Sigmoid colon (tissue), 7 donors: ENCODE measurements around the gene COL25A1. TPM values are rescaled to one million over a fixed set of nuclear protein-coding genes. Genes with fewer than 3 reads are reported as not detected.

Source experiments
- DNase-seq: peaks from one replicate; pipeline ENCODE4 v3.0.0-alpha.2; 2019
- H3K27ac ChIP-seq, 4 donors: fragments of 200-600 bp; sonication (generic); one replicate each; pipeline ENCODE4 v1.5.1; 2016 to 2019; ENCODE audit warnings: mild to moderate bottlenecking in 1 of 4
- H3K27me3 ChIP-seq, 3 donors: fragments of 200-600 bp; sonication (generic); one replicate each; pipeline ENCODE4 v1.5.1; 2019; ENCODE audit warnings: mild to moderate bottlenecking in 1 of 3
- H3K36me3 ChIP-seq, 4 donors: fragments of 200-600 bp; sonication (generic); one replicate each; pipeline ENCODE4 v1.5.1; 2016 to 2019
- H3K4me1 ChIP-seq, 4 donors: fragments of 200-600 bp; sonication (generic); one replicate each; pipeline ENCODE4 v1.5.1; 2017 to 2019
- H3K4me3 ChIP-seq, 4 donors: fragments of 200-600 bp; sonication (generic); one replicate each; pipeline ENCODE4 v1.5.1; 2017 to 2019; ENCODE audit warnings: mild to moderate bottlenecking in 2 of 4, moderate library complexity in 1 of 4
- H3K9me3 ChIP-seq, 4 donors: fragments of 200-600 bp in 3 of 4; sonication (generic) in 3 of 4; one replicate each; pipeline versions ENCODE4 v1.5.1 to v1.6.1; 2013 to 2019
- EP300 ChIP-seq, 4 donors: sonication (generic); formaldehyde crosslinking; IDR thresholded peaks; one replicate each; pipeline ENCODE4 v1.6.1; 2017; ENCODE audit warnings: antibody characterized with exemption in 4 of 4
- POLR2A ChIP-seq, 2 donors: fragments of 450-650 bp; IDR thresholded peaks; one replicate each; pipeline ENCODE4 v1.6.1; 2016; ENCODE audit warnings: antibody characterized with exemption in 2 of 2, mild to moderate bottlenecking in 2 of 2, moderate library complexity in 2 of 2
- POLR2AphosphoS5 ChIP-seq, 4 donors: sonication (generic); formaldehyde crosslinking; IDR thresholded peaks; one replicate each; pipeline ENCODE4 v1.6.1; 2017; ENCODE audit warnings: antibody characterized with exemption in 4 of 4
- WGBS, 2 donors: extraction: QIAGEN DNeasy Blood & Tissue Kit; methylation state at CpG; one replicate each; pipeline ENCODE4 v1.1.7; 2013; 5-methylcytosine and 5-hydroxymethylcytosine counted together
- intact Hi-C: fragments of 100-400 bp; cut with DNase I; formaldehyde crosslinking; loops from one replicate; pipeline ENCODE4 v1.15.1; 2023
- polyA plus RNA-seq, 3 donors: library from polyadenylated mRNA; stranded (reverse); fragments of 200-250 nt; gene quantifications; one replicate each; pipeline ENCODE4 v1.2.3, GENCODE V29; 2013
- total RNA-seq, 4 donors: library from RNA; depleted of rRNA; stranded (reverse); fragments of >200 nt; gene quantifications; one replicate each; pipeline ENCODE4 v1.1.0, GENCODE V29; 2016
- TF ChIP-seq, protein P1 (sequence below), 4 experiments: fragments of 450-650 bp in 3 of 4; fragments of 200-600 bp in 1 of 4; IDR thresholded peaks; one replicate each; pipeline ENCODE4 v1.5.1; 2016 to 2019; ENCODE audit warnings: antibody characterized with exemption in 4 of 4, mild to moderate bottlenecking in 3 of 4, moderate library complexity in 2 of 4
- donor health status: healthy with polysubstance abuse.
- donor health status: Bipolar disorder and iron deficiency.
- donor health status: healthy.

Gene COL25A1
- total and polyA plus RNA-seq, 7 donors, result 0.15 to 1.4 (median 0.41) TPM; not detected in 2

DNA sequence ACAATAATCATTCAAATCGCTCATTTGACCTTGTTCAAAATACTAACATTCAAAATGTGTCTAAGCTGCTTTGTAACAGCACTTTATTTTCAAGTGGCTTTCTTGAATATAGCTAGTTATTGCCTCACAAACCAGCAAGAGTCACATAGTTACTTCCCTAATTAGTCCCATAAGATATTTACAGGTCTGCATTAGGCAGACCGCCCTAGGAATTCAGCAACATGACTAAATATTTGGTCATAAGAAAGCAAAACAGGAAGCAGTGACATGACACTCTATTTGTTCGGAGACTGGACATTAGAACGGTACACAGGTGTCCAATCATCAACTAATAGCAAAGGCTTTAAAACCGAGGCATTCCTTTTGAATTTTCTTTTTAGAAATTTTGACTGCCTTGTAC, 262.0 kb downstream of the COL25A1 start:
- Histone ChIP-seq H3K36me3 (no peaks in the 10 kb centered on the region), H3K4me1 (no peaks in the 10 kb centered on the region), H3K27ac (no peak overlapping the region), H3K27me3 (no peaks in the 10 kb centered on the region), H3K9me3 (no peaks in the 10 kb centered on the region), H3K4me3 (no peak overlapping the region)
- TF ChIP-seq EP300 (IDR thresholded peaks at IDR 0.05), result no peak
- WGBS, 2 donors, result 87 to 91% methylated on average over 5 of the region's 5 CpGs
- DNase-seq, result no peak
- intact Hi-C loops, result no loop called here

DNA sequence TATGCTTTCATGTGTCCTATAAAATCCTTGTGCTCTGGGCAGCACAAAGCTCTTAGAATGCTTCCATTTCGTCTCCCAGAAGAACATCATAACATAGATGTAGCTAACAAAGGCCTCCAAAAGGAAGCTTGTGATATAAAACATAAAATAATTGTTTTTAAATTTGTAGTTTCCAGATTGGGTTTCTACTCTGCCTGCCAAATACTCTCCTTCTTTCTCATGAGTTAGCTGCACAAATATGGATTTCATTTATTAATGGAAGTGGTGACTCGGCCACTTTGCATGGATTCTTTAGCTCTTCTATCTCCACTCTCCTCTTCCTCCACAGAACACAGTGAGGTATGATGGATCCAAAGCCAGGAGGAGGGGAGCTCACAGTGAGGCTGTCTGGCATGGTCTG, 265.4 kb downstream of the COL25A1 start:
- no peaks in the 10 kb centered on the region for H3K9me3 ChIP-seq
- intact Hi-C loops, result no loop called here
- WGBS, 2 donors, result 71 to 75% methylated on average over 2 of the region's 2 CpGs
- H3K4me1 ChIP-seq, result no peaks in the 10 kb centered on the region
- no peak overlapping the region for H3K27ac ChIP-seq
- H3K27me3 ChIP-seq, result no peaks in the 10 kb centered on the region
- TF ChIP-seq EP300 (IDR thresholded peaks at IDR 0.05) (no peak), POLR2A (IDR thresholded peaks at IDR 0.05) (no peak), POLR2AphosphoS5 (IDR thresholded peaks at IDR 0.05) (no peak)
- TF ChIP-seq, protein P1, sequence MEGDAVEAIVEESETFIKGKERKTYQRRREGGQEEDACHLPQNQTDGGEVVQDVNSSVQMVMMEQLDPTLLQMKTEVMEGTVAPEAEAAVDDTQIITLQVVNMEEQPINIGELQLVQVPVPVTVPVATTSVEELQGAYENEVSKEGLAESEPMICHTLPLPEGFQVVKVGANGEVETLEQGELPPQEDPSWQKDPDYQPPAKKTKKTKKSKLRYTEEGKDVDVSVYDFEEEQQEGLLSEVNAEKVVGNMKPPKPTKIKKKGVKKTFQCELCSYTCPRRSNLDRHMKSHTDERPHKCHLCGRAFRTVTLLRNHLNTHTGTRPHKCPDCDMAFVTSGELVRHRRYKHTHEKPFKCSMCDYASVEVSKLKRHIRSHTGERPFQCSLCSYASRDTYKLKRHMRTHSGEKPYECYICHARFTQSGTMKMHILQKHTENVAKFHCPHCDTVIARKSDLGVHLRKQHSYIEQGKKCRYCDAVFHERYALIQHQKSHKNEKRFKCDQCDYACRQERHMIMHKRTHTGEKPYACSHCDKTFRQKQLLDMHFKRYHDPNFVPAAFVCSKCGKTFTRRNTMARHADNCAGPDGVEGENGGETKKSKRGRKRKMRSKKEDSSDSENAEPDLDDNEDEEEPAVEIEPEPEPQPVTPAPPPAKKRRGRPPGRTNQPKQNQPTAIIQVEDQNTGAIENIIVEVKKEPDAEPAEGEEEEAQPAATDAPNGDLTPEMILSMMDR (IDR thresholded peaks at IDR 0.05), result no peak
- no peaks in the 10 kb centered on the region for H3K36me3 ChIP-seq
- no peak for DNase-seq
- H3K4me3 ChIP-seq, result no peak overlapping the region

DNA sequence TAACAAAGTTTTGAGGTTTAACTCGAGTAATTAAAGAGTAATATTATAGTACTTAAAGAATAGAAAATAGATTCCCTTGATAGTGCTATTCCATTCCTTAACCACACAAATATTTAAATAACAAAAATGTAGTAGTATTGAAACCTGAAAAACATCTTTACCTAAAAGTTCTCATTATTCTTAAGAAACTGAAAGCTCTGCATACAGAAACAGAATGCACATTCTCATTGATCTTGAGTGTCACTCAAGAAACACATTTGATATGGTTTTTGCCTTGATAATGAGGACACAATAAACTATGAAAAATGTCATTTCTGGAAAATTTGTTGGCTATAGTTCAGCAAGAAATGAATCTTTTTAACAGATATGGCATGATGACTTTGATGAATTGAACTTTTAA, 268.5 kb downstream of the COL25A1 start:
- Histone ChIP-seq H3K4me3 (no peak overlapping the region), H3K9me3 (no peaks in the 10 kb centered on the region), H3K36me3 (no peaks in the 10 kb centered on the region), H3K27me3 (no peaks in the 10 kb centered on the region), H3K27ac (no peak overlapping the region), H3K4me1 (no peaks in the 10 kb centered on the region)
- TF ChIP-seq POLR2AphosphoS5 (IDR thresholded peaks at IDR 0.05), result no peak
- TF ChIP-seq POLR2A (IDR thresholded peaks at IDR 0.05), result no peak
- no peak for TF ChIP-seq EP300 (IDR thresholded peaks at IDR 0.05)
- TF ChIP-seq, protein P1 (IDR thresholded peaks at IDR 0.05), result no peak
- DNase-seq, result no peak
- WGBS, 2 donors, result 79 to 87% methylated on average over 1 of the region's 1 CpG
- intact Hi-C loops, result no loop called here

DNA sequence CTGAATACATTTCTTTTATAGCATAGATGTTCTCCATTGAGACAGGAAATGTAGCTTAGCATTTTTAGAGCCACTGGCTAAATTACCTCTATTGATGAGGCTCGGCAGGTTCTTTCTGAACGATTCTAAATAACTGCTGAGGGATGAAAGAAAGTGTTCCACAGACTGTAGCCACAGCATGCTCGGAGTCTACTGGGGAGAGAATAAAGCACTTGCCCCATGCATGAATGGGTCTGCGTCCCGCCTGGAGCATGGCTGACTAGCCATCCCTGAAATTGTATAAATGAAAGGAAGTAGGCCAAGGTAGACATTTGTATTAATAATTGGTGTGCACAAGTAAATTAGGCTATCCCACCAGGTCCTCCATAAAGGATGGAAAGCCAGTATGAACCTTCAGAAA, 269.8 kb downstream of the COL25A1 start:
- Histone ChIP-seq H3K4me3 (no peak overlapping the region), H3K9me3 (no peaks in the 10 kb centered on the region), H3K4me1 (no peaks in the 10 kb centered on the region), H3K27me3 (no peaks in the 10 kb centered on the region), H3K27ac (no peak overlapping the region), H3K36me3 (no peaks in the 10 kb centered on the region)
- DNase-seq, result no peak
- intact Hi-C loops, result no loop called here
- WGBS, 2 donors, result 89% methylated on average over 5 of the region's 5 CpGs
- TF ChIP-seq POLR2A (IDR thresholded peaks at IDR 0.05) (no peak), POLR2AphosphoS5 (IDR thresholded peaks at IDR 0.05) (no peak), EP300 (IDR thresholded peaks at IDR 0.05) (no peak)
- TF ChIP-seq, protein P1 (IDR thresholded peaks at IDR 0.05), result no peak

DNA sequence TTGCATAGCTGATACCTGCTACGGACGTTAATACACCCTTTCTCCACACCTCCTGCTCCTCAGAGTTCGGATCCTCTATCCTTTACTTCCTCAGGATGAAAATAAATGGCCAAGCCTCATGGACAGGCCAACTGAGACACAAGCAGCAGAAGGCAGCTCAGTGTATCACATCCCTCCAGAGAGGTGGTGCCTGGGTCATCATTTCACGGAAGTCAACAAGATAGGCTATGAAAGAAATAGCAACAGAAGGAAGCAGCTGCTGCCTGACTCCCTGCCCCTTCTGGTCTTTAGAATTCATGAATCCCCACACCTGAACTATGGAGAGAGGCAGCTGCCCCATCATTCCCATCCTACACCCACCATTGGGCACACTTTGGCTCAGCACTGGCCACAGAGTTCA, 272.5 kb downstream of the COL25A1 start:
- DNase-seq, result no peak
- Histone ChIP-seq H3K27ac (no peak overlapping the region), H3K36me3 (no peaks in the 10 kb centered on the region), H3K27me3 (no peaks in the 10 kb centered on the region), H3K4me1 (peaks cover 0 to 5% (median 0%) of the 10 kb centered on the region in 4 donors), H3K9me3 (no peaks in the 10 kb centered on the region), H3K4me3 (no peak overlapping the region)
- TF ChIP-seq EP300 (IDR thresholded peaks at IDR 0.05) (no peak), POLR2A (IDR thresholded peaks at IDR 0.05) (no peak), POLR2AphosphoS5 (IDR thresholded peaks at IDR 0.05) (no peak)
- TF ChIP-seq, protein P1 (IDR thresholded peaks at IDR 0.05), result no peak
- 86 to 89% methylated on average over 4 of the region's 4 CpGs for WGBS, 2 donors
- intact Hi-C loops, result no loop called here
